ENCODE results near the gene TRIM15.
"Not testable (repeated sequence)": the region's sequence is repeated elsewhere in the genome, so short reads cannot be mapped to it uniquely, and the experiment has no call there.

Gene TRIM15

GRCh38 chr6:30163090-30163917 is at the start of gene TRIM15:
TSS of gene TRIM15 (plus strand) at chr6:30163546. CDS start at chr6:30163685, 139 bp downstream.
- no peak for DNase-seq

- no peak for DNase-seq
Measured at GRCh38 chr6:30113841-30114240, 49.5 kb upstream of the TRIM15 start.

GRCh38 chr6:30116724-30117123 is 46.6 kb upstream of the TRIM15 start:
- DNase-seq: no peak

- not testable (repeated sequence) for DNase-seq
Measured at GRCh38 chr6:30118691-30119090, 44.7 kb upstream of the TRIM15 start.

- DNase-seq: no peak
Measured at GRCh38 chr6:30121446-30122366, 41.6 kb upstream of the TRIM15 start.

GRCh38 chr6:30122515-30122914 is 40.8 kb upstream of the TRIM15 start:
- DNase-seq: no peak

- DNase-seq: peak in 1 of 58 donors; percentile 10
Measured at GRCh38 chr6:30127238-30128093, 35.9 kb upstream of the TRIM15 start.

GRCh38 chr6:30129265-30130178 is 33.8 kb upstream of the TRIM15 start:
- no peak for DNase-seq

GRCh38 chr6:30130179-30130679 is 33.1 kb upstream of the TRIM15 start:
- DNase-seq: no peak

- DNase-seq: peak in 45 of 58 donors; percentile 1 to 71 (median 28)
Measured at GRCh38 chr6:30130887-30131862, 32.2 kb upstream of the TRIM15 start.

- no peak for DNase-seq
Measured at GRCh38 chr6:30131947-30132497, 31.3 kb upstream of the TRIM15 start.

GRCh38 chr6:30135147-30135546 is 28.2 kb upstream of the TRIM15 start:
- no peak for DNase-seq

GRCh38 chr6:30135757-30136156 is 27.6 kb upstream of the TRIM15 start, which contains the start of gene TRIM40:
TSS of gene TRIM40 (plus strand) at chr6:30136140. CDS start at chr6:30137037, 897 bp downstream.
- DNase-seq: no peak

- no peak for DNase-seq
Measured at GRCh38 chr6:30136570-30137286, 26.6 kb upstream of the TRIM15 start.

- not testable (repeated sequence) for DNase-seq
Measured at GRCh38 chr6:30140240-30140639, 23.1 kb upstream of the TRIM15 start.

- no peak for DNase-seq
Measured at GRCh38 chr6:30142665-30143064, 20.7 kb upstream of the TRIM15 start.

GRCh38 chr6:30143780-30144179 is 19.6 kb upstream of the TRIM15 start:
- DNase-seq: no peak
